Measurements from ENCODE around the gene WNT5B. TPM values are rescaled to one million over a fixed set of nuclear protein-coding genes. Genes with fewer than 3 reads are reported as not detected.

The WNT5B gene
- total RNA-seq, 1 donor from 2014 or later, result 0.79 TPM

- Histone ChIP-seq H3K27me3 (ENCODE audit: control insufficient read depth, insufficient read depth, low read length) (peaks cover 20% of the 10 kb centered on the region), H3K36me3 (ENCODE audit: control insufficient read depth, insufficient read depth, low read length) (no peaks in the 10 kb centered on the region), H3K4me3 (ENCODE audit: low read depth, low read length) (peak overlapping the region; percentile 36)
- DNase-seq (ENCODE audit: low read depth) (no peak), FAIRE-seq (no peak)
- TF ChIP-seq CTCF (IDR thresholded peaks at IDR 0.05; ENCODE audit: insufficient read depth, low read length, severe bottlenecking), result peak; percentile 17
Observed at GRCh38 chr12:1629338-1630132, 504 bp downstream of the WNT5B start.

GRCh38 chr12:1630133-1630826 is 1.2 kb downstream of the WNT5B start:
- H3K27me3 ChIP-seq (ENCODE audit: control insufficient read depth, insufficient read depth, low read length), result peaks cover 20% of the 10 kb centered on the region
- no peaks in the 10 kb centered on the region for H3K36me3 ChIP-seq (ENCODE audit: control insufficient read depth, insufficient read depth, low read length)
- FAIRE-seq (no peak), DNase-seq (ENCODE audit: low read depth) (no peak)
- peak overlapping the region; percentile 36 for H3K4me3 ChIP-seq (ENCODE audit: low read depth, low read length)
- peak; percentile 56 for TF ChIP-seq CTCF (IDR thresholded peaks at IDR 0.05; ENCODE audit: insufficient read depth, low read length, severe bottlenecking)

- peaks cover 22% of the 10 kb centered on the region for H3K27me3 ChIP-seq (ENCODE audit: control insufficient read depth, insufficient read depth, low read length)
- no peak overlapping the region for H3K4me3 ChIP-seq (ENCODE audit: low read depth, low read length)
- TF ChIP-seq CTCF (IDR thresholded peaks at IDR 0.05; ENCODE audit: insufficient read depth, low read length, severe bottlenecking), result no peak
Observed at GRCh38 chr12:1630827-1631591, 2.0 kb downstream of the WNT5B start.

GRCh38 chr12:1632702-1633101 is 3.7 kb downstream of the WNT5B start:
- FAIRE-seq, result no peak
- H3K27me3 ChIP-seq (ENCODE audit: control insufficient read depth, insufficient read depth, low read length), result peaks cover 22% of the 10 kb centered on the region
- TF ChIP-seq CTCF (IDR thresholded peaks at IDR 0.05; ENCODE audit: insufficient read depth, low read length, severe bottlenecking), result no peak
- no peak overlapping the region for H3K4me3 ChIP-seq (ENCODE audit: low read depth, low read length)
- no peak for DNase-seq (ENCODE audit: low read depth)
- H3K36me3 ChIP-seq (ENCODE audit: control insufficient read depth, insufficient read depth, low read length), result no peaks in the 10 kb centered on the region

More at GRCh38 chr12:1630827-1631591, 2.0 kb downstream of the WNT5B start:
- DNase-seq (ENCODE audit: low read depth), result no peak
- no peaks in the 10 kb centered on the region for H3K36me3 ChIP-seq (ENCODE audit: control insufficient read depth, insufficient read depth, low read length)
- no peak for FAIRE-seq

GRCh38 chr12:1633459-1633858 is 4.4 kb downstream of the WNT5B start:
- H3K36me3 ChIP-seq (ENCODE audit: control insufficient read depth, insufficient read depth, low read length), result no peaks in the 10 kb centered on the region
- no peak overlapping the region for H3K4me3 ChIP-seq (ENCODE audit: low read depth, low read length)
- peaks cover 22% of the 10 kb centered on the region for H3K27me3 ChIP-seq (ENCODE audit: control insufficient read depth, insufficient read depth, low read length)
- DNase-seq (ENCODE audit: low read depth) (no peak), FAIRE-seq (peak; percentile 13)
- TF ChIP-seq CTCF (IDR thresholded peaks at IDR 0.05; ENCODE audit: insufficient read depth, low read length, severe bottlenecking), result no peak

Measured in bronchial epithelial cell (primary cell).